22Rv1 (cell line): Measurements from ENCODE around the gene CNN3.

Experiments used
- H3K27ac ChIP-seq: fragments of 450-650 bp; 2 replicates; pipeline ENCODE4 v1.5.1; 2017
- CTCF ChIP-seq: fragments of 450-650 bp; IDR thresholded peaks from 2 replicates; pipeline ENCODE4 v1.5.1; 2017; ENCODE audit warnings: mild to moderate bottlenecking
- ZFX ChIP-seq: fragments of 450-650 bp; IDR thresholded peaks from 2 replicates; pipeline ENCODE4 v1.6.1; 2017; ENCODE audit warnings: antibody characterized with exemption, borderline replicate concordance

CNN3 gene

GRCh38 chr1:94937820-94938219 is 10.9 kb upstream of the CNN3 start:
- H3K27ac ChIP-seq: no peak overlapping the region
- TF ChIP-seq ZFX (no peak), CTCF (no peak)

GRCh38 chr1:94936861-94937620 is 10.1 kb upstream of the CNN3 start:
- H3K27ac ChIP-seq: no peak overlapping the region

GRCh38 chr1:94935476-94935875 is 8.6 kb upstream of the CNN3 start:
- H3K27ac ChIP-seq: no peak overlapping the region
- TF ChIP-seq CTCF (no peak), ZFX (no peak)

More at GRCh38 chr1:94936861-94937620, 10.1 kb upstream of the CNN3 start:
- no peak for TF ChIP-seq ZFX

GRCh38 chr1:94935034-94935433 is 8.1 kb upstream of the CNN3 start:
- no peak for TF ChIP-seq ZFX
- no peak for TF ChIP-seq CTCF
- H3K27ac ChIP-seq: no peak overlapping the region

GRCh38 chr1:94934551-94934950 is 7.6 kb upstream of the CNN3 start:
- TF ChIP-seq ZFX (no peak), CTCF (no peak)
- no peak overlapping the region for H3K27ac ChIP-seq

GRCh38 chr1:94931254-94931841 is 4.4 kb upstream of the CNN3 start:
- no peak overlapping the region for H3K27ac ChIP-seq
- TF ChIP-seq ZFX (no peak), CTCF (no peak)

- peak overlapping the region; percentile 72 for H3K27ac ChIP-seq
Observed at GRCh38 chr1:94929351-94930217, 2.7 kb upstream of the CNN3 start.

More at GRCh38 chr1:94929351-94930217, 2.7 kb upstream of the CNN3 start:
- TF ChIP-seq CTCF (no peak), ZFX (no peak)
